22Rv1 (cell line): Measurements from ENCODE around the gene NCK1.

ENCODE experiments used
- H3K27ac ChIP-seq: fragments of 450-650 bp; 2 replicates; pipeline ENCODE4 v1.5.1; 2017
- CTCF ChIP-seq: fragments of 450-650 bp; IDR thresholded peaks from 2 replicates; pipeline ENCODE4 v1.5.1; 2017; ENCODE audit warnings: mild to moderate bottlenecking
- ZFX ChIP-seq: fragments of 450-650 bp; IDR thresholded peaks from 2 replicates; pipeline ENCODE4 v1.6.1; 2017; ENCODE audit warnings: antibody characterized with exemption, borderline replicate concordance

The NCK1 gene

DNA sequence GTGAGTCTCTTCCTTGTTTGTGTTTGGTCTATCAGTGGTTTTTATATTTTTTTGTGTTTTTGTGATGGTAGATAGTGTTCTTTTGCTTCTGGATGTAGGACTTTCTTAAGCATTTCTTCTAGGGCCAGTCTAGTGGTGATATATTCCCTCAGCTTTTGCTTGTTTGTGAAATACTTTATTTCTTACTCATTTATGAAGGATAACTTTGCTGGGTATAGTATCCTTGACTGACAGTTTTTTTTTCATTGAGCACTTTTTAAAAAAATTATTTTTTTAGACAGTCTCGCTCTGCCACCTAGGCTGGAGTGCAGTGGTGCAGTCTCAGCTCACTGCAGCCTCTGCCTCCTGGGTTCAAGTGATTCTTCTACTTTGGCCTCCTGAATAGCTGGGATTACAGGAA is 41.9 kb downstream of the NCK1 start:
- H3K27ac ChIP-seq: no peak overlapping the region
- no peak for TF ChIP-seq ZFX
- TF ChIP-seq CTCF: no peak

DNA sequence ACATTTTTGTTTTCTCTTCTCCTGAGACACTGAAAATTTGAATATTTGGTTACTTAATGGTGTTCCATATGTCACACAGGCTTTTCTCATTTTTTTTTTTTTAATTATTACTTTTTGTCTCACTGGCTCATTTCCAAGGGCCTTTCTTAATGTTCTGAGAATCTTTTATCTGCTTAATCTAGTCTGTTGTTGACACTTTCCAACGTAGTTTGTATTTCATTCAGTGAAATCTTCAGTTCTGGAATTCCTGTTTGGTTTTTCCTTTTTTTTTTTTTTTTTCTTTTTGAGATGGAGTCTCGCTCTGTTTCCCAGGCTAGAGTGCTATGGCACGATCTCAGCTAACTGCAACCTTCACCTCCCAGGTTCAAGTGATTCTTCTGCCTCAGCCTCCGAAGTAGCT is 42.7 kb downstream of the NCK1 start:
- TF ChIP-seq ZFX (no peak), CTCF (no peak)
- no peak overlapping the region for H3K27ac ChIP-seq

DNA sequence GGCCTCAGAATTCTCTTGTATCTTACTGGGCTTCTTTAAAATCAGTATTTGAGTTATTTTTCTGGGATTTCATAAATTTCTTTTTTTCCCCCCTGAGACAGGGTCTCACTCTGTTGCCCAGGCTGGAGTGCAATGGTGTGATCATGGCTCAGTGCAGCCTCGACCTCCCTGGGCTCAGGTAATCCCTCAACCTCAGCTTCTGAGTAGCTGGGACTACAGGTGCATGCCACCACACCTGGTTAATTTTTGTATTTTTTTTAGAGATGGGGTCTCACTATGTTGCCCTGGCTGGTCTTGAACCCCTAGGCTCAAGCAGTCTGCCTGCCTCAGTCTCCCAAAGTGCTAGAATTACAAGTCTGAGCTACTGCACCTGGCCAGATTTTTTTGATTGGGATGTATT is 43.5 kb downstream of the NCK1 start:
- no peak overlapping the region for H3K27ac ChIP-seq
- TF ChIP-seq CTCF: no peak
- TF ChIP-seq ZFX: no peak

DNA sequence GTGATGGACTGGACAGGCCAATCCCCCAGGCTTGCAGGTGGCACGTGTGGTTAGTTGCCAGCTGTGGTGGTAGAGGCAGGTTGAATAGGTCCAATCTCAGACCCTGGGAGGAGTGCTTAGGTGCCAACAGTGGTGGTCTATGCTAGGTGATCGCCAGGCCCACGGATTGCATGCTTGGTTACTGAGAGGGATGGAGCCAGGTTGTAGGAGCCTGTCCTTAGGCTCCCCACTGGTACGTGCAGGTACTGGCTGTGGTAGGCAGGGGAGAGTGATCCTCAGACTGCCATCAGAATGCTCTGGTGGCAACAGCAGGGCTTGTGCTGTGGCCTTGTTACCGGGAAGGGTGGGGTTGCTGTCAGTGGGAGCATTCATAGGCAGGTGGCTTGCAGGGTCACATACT is 44.7 kb downstream of the NCK1 start:
- H3K27ac ChIP-seq: no peak overlapping the region
- TF ChIP-seq ZFX (no peak), CTCF (no peak)

DNA sequence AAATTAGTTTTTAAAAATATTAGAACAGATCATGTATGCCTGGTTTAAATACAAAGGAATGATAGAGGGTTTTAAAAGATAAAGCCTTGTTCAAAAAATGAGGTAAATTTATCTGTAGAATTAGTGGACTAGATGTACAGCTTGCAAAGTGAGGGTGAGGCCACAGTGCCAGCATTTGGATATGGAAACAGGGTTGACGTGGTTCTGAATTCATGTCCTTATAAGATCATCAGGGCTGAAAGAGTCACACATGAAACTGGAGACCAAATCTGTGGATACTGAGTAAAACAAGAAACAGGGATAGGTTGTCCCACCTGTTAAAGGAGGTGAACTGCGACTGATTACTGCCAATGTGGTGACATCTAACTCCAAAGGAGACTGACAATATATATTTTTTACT is 46.3 kb downstream of the NCK1 start:
- H3K27ac ChIP-seq: no peak overlapping the region
- TF ChIP-seq CTCF: no peak
- no peak for TF ChIP-seq ZFX

GRCh38 chr3:136909187-136909586 is 47.2 kb downstream of the NCK1 start:
- no peak overlapping the region for H3K27ac ChIP-seq
- TF ChIP-seq ZFX: no peak
- TF ChIP-seq CTCF: no peak

DNA sequence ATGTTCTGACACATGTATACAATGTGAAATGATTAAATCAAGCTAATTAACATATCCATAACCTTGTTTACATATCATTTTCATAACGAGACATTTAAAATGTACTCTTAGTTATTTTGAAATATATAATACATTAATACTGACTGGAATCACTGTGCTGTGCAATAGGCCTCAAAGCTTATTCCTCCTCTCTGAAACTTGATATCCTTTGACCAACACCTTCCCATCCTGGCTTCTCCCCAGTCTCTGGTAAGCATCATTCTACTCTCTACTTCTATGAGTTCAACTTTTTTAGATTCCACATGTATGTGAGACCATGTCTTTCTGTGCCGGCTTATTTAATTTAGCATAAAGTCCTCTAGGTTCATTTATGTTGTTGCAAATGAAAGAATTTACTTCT is 48.7 kb downstream of the NCK1 start:
- TF ChIP-seq ZFX: no peak
- TF ChIP-seq CTCF: no peak
- no peak overlapping the region for H3K27ac ChIP-seq
